Effector CD8-positive, alpha-beta T cell (primary cell): Measurements from ENCODE around the gene SBK2.

Experiments
- DNase-seq: peaks from one replicate; lab custom pipeline; 2025; lab: John Stamatoyannopoulos, UW

SBK2 gene

DNA sequence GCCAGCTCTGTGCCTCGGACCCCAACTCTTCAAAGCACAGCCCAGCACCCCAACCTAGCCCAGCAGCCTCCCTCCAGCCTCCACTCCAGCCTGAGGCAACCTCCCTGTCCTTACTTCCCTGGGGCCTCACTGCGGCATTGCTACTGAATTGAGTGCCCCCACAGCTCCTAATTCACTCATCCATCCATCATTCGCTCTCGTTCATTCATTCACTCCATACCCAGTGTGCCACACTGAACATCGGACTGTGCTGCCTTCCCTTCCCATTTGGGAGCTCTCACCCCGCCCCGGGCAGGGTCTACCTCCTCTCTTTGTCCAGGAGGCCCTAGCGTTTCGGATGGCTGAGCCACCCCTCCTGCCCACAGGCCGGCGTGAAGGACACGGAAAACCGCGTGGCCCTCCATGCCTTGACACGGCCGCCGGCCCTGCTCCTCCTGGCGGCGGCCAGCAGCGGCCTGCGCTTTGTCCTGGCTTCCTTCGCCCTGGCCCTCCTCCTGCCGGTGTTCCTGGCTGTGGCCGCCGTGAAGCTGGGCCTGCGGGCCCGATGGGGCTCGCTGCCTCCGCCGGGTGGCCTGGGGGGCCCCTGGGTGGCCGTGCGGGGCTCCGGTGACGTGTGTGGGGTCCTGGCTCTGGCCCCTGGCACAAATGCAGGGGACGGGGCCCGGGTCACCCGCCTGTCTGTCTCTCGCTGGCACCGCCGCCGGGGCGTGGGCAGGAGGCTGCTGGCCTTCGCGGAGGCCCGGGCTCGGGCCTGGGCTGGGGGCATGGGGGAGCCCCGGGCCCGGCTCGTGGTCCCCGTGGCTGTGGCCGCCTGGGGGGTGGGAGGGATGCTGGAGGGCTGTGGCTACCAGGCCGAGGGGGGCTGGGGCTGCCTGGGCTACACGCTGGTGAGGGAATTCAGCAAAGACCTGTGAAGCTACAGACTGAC lies 50.6 kb downstream of the SBK2 start:
- no peak for DNase-seq

DNA sequence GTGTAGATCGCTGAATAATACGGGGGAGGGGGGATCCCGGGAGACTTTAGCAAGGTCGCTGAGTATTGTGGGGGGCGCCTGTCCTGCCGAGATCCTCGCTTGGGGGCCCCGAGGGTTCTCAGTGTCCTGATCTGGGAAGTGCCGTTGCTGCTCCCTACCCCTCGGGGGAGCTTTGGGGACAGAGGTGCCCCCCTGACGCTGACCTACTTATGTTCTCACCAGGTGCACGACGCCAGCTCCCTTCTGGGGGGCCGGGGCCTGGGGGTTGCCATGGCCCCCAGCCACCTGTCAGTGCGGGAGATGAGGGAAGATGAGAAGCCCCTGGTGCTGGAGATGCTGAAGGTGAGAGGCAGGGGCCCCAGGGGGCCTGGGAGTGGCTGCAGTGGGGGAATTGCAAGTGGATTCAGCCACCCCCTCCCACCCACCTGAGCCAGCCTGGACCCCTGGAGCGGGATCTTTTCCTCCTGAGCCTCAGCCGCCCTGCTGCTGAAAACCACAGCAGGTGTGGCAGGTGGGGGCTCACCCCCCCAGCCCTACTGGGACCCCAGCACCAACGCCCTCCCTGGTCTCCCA lies 51.4 kb downstream of the SBK2 start:
- no peak for DNase-seq

DNA sequence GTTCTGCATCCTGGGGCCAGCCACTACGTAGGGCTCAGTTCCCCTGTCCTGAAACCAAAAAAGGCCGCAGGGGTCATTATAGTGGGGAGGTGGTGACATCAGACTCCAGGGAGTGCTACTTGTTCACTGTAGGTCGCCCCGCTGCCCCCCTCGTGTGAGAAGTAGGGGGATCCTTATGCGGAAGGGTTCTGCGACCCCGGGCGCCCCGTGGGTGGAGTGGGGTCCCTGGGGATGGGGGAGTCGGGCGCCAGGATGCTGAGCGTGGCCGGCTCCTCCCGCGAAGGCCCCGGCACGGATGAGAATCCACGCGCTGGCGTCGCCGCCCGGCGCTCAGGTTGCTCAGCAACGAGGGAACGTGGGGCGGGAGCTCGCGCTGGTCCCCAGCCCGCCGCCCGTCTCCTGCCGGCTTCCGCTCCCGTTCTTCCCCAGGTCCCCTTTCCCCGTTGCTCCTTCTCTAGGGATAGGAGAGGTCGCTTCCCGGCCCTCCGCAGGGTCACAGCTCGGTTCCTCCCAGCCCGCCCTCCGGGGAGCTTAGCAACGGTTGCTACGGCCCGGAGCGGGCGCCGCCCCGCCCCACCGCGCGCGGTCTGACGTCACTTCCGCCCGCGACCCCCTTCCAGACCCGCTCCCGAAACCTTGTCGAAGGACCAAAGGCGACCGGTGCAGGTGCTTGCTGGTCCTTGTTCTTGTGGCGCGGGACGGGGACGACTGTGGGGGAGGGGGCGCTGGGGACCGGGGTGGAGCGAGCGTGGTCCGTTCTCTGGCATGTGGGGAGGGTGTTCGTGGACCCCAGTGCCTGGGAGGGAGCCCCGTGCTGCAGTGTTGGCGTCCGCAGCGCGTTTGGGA lies 52.1 kb downstream of the SBK2 start, which contains the start of gene NAT14:
Gene NAT14 (plus strand): TSS at position 596 of the 846 bp plus-strand sequence. CDS start 521 bp downstream, outside the sequence.
- peak; percentile 61 for DNase-seq

DNA sequence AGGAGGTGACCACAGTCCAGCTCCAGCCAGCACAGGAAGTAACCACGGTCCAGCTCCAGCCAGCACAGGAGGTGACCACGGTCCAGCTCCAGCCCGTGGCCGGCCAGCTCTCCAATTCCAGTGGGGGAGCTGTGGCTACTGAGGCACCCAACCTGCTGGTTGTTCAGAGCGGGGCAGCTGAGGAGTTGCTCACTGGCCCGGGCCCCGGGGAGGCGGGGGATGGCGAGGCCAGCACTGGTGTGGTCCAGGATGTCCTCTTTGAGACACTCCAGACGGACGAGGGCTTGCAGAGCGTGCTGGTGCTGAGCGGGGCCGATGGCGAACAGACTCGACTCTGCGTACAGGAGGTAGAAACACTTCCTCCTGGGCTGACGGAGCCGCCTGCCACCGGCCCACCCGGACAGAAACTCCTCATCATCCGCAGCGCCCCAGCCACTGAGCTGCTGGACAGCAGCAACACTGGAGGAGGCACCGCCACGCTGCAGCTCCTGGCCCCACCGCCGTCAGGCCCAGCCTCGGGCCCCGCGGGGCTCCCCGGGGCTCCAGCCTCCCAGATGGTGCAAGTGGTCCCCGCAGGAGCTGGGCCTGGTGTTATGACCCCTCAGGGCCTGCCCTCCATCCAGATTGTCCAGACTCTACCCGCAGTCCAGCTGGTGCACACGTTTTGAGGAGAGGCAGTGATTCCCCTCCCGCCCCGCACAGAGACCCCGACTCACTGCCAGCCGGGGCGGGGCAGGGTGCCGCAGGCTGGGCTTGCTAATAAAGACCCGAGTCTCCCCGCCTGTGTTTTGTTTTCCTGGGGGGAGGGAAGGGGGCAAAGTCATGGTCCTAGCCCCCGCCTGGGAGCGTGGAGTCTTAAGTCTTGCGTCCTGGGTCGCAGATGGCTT lies 53.0 kb downstream of the SBK2 start:
- no peak for DNase-seq

DNA sequence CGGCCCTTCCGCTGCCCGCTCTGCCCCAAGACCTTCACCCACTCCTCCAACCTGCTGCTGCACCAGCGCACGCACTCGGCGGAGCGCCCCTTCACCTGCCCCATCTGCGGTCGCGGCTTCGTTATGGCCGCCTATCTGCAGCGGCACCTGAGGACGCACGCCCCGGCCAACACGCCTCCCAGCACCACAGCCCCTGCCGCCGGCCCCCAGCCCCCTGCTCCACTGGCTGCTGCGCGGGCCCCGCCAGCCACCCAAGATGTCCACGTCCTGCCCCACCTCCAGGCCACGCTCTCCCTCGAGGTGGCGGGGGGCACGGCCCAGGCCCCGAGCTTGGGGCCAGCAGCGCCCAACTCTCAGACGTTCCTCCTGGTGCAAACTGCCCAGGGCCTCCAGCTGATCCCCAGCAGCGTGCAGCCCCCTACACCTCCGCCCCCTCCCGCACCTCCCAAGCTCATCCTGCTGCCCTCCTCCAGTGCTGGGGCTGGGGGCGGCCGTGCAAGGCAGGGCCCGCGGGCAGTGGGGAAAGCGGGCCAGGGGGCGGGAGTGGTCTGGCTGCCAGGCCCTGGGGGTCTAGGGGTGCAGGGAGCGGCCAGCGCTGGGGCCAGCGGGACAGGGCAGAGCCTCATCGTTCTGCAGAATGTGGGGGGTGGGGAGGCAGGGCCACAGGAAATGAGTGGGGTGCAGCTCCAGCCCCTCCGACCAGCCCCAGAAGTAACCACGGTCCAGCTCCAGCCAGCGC lies 53.8 kb downstream of the SBK2 start:
- DNase-seq, result no peak

DNA sequence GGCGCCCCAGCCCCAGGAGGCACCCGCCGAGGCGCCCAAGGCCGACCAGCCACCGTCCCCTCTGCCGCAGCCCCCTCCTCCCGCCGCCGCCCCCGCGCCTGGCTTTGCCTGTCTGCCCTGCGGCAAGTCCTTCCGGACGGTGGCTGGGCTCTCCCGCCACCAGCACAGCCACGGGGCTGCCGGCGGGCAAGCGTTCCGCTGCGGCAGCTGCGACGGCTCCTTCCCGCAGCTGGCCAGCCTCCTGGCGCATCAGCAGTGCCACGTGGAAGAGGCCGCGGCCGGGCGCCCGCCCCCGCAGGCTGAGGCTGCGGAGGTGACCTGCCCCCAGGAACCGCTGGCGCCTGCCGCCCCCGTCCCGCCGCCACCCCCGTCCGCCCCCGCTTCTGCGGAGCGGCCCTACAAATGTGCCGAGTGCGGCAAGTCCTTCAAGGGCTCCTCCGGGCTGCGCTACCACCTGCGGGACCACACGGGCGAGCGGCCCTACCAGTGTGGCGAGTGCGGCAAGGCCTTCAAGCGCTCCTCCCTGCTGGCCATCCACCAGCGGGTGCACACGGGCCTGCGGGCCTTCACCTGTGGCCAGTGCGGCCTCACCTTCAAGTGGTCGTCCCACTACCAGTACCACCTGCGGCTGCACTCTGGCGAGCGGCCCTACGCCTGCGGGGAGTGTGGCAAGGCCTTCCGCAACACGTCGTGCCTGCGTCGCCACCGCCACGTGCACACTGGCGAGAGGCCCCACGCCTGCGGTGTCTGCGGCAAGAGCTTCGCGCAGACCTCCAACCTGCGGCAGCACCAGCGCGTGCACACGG lies 54.6 kb downstream of the SBK2 start:
- DNase-seq, result no peak

DNA sequence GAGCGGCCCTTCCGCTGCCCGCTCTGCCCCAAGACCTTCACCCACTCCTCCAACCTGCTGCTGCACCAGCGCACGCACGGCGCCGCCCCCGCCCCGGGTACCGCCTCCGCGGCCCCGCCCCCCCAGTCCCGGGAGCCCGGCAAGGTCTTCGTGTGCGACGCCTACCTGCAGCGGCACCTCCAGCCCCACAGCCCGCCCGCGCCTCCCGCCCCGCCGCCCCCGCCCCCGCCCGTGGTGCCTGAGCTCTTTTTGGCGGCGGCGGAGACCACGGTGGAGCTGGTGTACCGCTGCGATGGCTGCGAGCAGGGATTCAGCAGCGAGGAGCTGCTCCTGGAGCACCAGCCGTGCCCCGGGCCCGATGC lies 55.2 kb downstream of the SBK2 start:
- DNase-seq, result no peak

DNA sequence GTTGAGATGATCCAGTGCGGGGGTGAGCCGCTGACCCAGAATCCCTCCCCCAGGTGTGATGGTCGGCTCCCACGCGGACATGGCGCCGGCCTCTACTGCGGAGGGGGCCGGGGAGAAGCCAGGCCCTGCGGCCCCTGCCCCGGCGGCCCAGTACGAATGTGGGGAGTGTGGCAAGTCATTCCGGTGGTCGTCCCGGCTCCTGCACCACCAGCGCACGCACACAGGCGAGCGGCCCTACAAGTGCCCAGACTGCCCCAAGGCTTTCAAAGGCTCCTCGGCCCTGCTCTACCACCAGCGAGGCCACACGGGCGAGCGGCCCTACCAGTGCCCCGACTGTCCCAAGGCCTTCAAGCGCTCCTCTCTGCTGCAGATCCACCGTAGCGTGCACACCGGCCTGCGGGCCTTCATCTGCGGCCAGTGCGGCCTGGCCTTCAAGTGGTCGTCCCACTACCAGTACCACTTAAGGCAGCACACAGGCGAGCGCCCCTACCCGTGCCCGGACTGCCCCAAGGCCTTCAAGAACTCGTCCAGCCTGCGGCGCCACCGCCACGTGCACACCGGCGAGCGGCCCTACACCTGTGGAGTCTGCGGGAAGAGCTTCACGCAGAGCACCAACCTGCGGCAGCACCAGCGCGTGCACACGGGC lies 55.7 kb downstream of the SBK2 start:
- DNase-seq, result no peak

DNA sequence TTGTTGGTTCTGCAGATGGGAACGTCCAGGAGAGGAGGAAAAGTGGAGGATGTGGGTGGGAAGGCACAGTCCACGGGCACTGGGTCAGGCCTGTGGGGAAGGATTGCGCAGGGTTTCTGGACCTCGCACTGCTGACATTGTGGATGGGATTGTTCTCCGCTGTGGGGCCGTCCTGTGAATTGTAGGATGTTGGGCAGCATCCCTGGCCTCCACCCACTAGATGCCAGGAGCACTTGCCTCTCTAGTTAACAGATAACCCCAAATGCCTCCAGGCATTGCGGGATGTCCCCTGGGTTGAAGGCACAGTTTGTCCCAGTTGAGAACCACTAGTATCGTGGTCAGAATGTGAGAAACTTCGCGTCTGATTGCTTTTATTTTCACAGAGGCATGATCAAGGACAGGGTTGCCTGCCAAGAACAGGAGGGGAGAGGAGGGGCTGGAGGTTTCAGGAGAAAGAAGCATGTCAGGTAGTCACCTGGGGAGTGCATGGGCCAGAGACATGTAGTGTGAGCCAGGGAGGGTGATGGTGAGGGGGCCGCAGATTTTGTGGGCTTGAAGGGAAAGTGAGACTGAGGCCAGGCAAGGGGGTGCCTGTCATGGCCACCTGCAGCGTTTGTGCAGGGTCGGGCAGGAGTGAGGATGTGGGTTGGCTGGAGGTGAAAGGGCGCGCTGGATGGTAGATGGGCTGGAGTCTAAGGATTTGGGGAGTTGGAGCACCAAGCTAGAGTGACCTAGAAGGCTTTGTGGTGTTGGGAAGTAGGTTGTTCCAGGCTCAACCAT lies 57.3 kb downstream of the SBK2 start:
- DNase-seq, result no peak

DNA sequence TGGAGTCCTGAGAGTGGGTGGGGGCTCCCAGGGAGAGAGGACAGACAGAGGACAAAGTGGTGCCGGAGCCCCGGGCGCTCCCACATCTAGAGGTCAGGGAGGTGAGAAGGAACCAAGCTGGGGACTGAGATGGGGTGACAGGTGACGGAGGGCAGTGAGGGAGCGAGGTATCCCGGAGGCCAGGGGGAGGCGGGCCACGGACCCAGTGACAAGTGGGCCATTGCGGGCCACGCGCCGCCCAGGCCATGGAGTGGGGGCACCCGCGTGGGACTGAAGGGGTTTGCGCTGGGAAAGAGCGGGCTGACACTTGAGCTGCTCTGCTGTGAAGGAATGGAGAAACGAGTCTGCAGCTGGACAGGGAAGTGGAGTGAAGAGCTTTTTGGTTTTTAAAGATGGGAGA lies 57.9 kb downstream of the SBK2 start:
- no peak for DNase-seq
